Head of caudate nucleus (tissue), 42 donors: ENCODE data around the gene MYF5.
"Not testable (repeated sequence)": the region's sequence is repeated elsewhere in the genome, so short reads cannot be mapped to it uniquely, and the experiment has no call there.

Source experiments
- DNase-seq, 42 donors: peaks; one replicate each; pipeline versions ENCODE4 v3.0.0 to v3.0.0-alpha.2; 2020 to 2021; ENCODE audit warnings: mixed read lengths in 7 of 42
- intact Hi-C: fragments of 100-400 bp; cut with DNase I; formaldehyde crosslinking; loops from one replicate; pipeline ENCODE4 v1.15.0; 2022

Gene MYF5

DNA sequence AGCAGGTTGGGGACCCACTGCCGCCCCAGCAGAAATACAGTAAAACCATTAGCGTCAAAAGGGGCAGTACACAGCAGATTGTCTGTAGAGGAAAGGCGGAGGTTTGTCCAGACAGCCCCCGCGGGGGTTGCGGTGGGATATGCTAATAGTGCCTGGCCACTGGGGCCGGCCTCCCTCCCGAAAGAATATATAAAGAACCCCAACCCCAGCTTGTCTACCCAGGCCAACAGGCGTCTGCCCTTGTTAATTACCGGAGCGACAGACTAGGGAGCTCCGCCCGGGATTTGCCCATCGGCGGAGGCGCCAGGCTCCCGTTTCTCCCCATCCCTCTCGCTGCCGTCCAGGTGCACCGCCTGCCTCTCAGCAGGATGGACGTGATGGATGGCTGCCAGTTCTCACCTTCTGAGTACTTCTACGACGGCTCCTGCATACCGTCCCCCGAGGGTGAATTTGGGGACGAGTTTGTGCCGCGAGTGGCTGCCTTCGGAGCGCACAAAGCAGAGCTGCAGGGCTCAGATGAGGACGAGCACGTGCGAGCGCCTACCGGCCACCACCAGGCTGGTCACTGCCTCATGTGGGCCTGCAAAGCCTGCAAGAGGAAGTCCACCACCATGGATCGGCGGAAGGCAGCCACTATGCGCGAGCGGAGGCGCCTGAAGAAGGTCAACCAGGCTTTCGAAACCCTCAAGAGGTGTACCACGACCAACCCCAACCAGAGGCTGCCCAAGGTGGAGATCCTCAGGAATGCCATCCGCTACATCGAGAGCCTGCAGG is at the start of gene MYF5:
Gene MYF5 (plus strand): TSS at position 217 of the 774 bp plus-strand sequence. CDS start 152 bp downstream, at position 369.
- DNase-seq: no peak
- intact Hi-C loops: no loop called here

DNA sequence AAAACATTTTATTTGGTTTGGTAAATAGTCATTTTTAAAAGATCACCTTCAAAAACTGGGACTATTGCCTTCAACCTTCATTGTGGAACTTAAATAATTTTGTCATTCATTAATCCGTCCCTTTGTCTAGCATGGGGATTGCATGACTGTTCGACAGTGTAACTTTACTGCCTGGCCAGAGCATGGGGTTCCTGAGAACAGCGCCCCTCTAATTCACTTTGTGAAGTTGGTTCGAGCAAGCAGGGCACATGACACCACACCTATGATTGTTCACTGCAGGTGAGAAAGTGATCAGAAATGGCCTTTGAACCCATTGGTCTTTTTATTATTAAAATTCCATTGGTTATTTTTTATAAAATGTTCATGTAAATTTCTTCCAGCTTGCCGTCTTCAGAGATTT is 46.5 kb upstream of the MYF5 start:
- no peak for DNase-seq
- intact Hi-C loops: no loop called here

DNA sequence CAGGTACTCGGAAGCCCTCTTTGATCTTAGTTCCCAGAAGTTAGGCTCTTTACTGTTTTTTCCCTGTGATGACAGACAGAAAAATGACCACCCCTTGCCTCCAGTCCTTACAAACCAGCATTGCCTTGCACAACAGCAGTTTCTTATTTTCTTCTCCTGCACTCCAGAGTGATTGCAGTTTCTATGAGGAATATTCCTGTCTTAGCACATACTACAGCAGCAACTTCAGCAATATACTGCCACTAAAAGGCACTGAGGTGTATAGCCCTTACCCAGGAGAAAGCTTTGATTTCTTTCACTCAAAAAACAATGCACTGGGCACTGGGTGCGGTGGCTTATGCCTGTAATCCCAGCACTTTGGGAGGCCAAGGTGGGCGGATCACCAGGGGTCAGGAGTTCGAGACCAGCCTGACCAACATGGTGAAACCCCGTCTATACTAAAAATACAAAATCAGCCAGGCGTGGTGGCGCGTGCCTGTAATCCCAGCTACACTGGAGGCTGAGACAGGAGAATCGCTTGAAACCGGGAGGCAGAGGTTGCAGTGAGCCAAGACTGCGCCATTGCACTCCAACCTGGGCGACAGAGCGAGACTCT is 40.6 kb upstream of the MYF5 start:
- DNase-seq, intact Hi-C loops: not testable (repeated sequence)

DNA sequence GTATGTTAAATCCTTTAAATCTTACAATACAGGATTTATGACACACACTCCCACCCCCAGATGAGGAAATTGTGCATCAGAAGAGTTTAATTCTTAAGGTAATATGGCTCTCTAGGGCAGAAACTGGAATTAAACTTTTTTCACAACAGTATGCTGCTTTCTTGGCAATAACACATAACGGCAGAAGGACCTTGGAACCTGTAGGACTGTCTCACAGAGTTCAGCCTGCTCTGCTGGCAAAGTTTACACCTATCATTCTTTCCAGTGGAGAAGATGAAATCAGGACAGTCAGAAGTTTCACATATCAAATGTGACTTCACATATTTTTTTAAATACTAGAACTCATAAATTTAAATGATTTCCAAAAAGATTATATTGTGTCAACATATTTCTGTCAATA is 39.9 kb upstream of the MYF5 start:
- no peak for DNase-seq
- intact Hi-C loops: no loop called here

DNA sequence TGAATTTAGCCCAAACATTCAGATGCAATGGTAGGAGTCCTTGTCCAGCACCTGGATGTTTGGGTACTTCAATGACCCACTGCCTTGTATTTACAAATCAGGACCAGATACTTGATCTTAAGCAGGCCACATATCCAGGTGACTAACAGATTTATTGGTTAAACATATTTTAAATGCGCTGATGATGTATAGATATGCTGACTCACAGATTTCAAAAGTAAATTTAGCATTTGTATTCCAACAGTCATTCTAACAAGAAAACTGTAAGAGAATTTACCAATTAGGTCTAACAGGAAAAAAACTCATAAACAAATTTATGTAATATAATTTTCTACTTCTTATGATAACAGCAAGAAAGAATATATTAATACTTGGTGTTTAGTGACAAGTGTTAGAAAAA is 38.7 kb upstream of the MYF5 start:
- no peak for DNase-seq
- intact Hi-C loops: no loop called here

DNA sequence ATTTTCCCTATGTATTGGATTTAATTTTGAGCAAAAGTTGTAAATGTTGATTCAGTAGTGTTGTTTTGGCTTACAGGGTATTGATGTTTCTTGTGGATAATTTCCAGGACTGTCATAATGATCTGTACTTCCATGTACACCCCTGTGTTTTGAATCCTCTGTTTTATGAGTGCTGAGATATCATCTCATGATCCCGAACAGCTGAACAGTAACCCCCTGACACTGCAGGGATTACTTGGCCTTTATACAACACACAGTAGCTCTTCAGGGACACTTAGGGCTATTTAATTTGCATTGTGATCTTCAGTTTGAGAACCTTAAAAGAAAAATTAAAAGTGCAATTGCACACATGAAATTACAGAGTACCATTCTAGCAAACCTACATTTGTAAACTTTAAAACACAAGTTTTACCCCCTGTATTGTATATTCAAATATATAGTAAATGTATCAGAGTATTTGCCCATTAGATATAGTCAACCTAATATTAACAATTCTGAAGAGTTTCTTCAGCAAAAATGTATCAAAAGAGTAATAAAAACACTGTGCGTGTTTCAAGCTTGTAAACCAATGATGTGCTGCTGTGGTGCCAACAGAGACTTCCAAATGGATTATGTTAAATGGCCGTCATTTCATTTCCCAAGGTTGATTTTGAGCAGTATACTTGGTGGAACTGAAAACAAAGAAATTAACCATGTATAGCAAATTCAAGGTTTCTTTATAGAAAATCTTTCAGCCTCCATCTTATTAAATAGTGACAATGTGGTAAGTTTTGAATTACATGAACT is 37.2 kb upstream of the MYF5 start:
- intact Hi-C loops: no loop called here
- no peak for DNase-seq

DNA sequence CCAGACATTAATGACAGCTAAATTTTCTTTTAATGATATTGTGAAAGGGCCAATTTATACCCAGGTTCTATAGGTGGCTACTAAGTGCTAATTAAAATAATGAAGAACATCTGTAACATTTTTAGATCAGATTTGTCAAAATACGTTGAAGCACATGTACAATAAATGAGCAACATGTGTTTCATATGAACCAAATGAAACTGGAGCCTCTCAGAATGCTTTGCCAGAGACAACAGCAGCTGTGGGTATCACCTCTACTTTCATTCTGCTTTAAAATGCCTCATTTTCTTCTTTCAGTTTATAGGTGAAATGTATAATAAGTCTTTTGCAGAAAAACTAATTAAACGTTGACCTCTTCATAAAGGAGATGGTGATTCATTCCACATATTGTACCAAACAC is 35.4 kb upstream of the MYF5 start:
- intact Hi-C loops: no loop called here
- DNase-seq: no peak

DNA sequence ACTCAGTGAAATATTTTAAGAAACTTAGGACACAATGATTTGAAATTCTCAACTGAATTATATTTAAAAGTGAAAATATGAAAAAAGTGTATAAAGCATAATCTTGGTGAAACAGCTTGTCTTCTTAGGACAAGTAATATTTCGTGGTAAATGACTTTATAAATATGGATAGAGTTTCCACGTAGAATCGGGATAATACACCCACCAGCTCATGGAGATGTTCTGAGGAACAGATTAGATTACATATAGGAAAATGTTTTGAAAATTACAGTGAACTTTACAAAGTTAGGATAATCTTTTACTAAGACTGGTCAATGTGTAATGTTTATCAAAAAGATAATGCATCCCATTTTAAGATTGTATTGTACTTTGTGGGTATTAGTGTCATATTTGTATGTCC is 34.9 kb upstream of the MYF5 start:
- intact Hi-C loops: no loop called here
- no peak for DNase-seq

DNA sequence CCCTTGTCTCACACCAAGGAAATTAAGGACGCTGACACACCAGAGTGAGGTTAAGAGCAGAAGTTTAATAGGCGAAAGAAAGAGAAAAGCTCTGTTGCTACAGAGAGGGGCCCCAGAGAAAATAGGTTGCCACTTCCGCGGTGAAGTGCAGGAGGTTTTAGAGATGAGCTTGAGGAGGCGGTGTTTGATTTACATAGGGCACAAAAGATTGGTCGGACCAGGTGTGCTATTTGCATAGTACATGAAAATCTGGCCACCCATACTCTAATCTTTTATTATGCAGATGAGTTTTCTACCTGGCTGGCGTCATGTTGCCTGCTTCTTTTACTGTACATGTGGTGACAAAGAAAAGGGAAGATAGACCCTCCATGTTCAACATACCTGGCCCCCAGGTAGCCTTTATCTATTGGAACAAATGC is 32.6 kb upstream of the MYF5 start:
- no peak for DNase-seq
- intact Hi-C loops: no loop called here

DNA sequence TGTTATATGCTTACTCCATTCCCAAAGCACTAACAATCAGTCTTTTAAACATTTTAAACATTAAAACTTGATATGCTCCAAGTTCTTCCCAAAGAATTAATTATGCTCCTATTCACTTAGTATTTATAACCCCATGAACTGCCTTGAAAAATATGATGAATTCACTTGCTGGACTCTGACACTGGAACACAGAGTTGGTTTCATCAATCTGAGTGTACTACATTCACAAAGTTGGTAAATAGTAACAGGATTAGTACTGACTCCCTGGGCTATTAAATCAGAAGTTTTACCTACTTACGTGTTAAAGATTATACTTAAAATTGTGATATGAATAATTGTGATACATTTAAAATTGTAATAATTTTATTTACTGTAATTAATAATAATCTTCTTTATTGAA is 26.6 kb upstream of the MYF5 start:
- intact Hi-C loops: no loop called here
- no peak for DNase-seq

DNA sequence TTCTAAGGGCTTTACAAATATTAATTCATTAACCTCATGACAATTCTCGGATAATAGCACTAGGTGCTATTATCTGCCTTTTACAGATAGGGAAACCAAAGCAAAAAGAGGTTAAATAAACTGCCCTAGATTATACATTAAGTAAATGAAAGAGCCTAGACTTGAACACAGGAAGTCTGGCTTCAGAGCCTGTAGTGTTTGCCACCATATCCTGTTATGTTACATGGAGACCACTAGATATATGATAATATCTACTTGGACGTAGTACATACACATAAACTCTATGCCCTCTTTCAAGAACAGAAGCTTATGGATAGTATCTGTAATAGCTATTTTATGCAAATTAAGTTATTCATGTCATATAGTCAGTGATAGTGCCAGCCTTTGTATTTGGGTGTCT is 26.2 kb upstream of the MYF5 start:
- intact Hi-C loops: no loop called here
- no peak for DNase-seq

DNA sequence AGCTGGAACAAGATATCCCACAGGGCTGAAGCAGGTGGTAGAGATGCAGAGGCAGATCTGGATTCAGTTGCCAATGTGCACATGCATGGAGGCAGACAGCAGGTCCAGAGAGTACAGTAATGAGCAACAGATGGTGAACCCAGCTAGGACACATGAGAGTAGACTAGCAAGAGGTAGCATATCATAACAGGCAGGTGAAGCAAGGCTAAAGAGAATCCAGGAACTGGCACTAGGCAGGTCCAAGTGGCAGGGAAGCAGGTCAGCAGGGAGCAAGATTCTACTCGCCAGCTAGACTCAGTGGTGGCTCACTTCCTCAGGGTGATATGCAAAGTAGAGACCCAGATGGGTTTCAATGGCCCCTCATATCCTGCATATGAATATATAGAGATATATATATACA is 24.6 kb upstream of the MYF5 start:
- DNase-seq: no peak
- intact Hi-C loops: no loop called here

DNA sequence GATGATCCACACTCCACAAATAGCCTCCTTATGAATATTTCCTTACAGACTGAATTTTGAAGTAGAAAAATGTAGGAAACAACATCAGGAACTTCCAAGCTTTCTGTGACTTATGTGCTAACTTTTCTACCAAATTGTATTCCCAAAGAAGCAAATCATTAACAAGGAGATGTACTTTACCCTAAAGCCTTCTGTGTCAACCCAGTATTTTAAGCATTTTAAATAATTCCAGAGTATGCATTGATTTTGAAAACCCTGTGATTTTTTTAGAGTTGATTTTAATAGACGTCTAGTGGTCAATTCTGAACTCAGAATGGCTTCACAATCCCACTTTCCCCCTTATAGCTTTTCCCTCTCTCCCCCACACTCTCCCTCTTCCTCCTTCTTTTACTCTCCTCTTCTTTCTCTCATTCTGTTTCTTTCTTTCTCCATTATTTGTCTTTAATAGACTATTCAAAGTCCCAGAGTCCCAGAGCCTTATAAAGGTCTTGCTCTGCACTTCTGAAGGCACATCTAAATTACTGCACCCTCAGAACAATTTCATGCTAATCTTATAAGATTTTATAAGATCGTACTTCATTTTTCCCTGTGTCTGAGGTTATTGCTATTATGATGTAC is 19.3 kb upstream of the MYF5 start:
- DNase-seq: no peak
- intact Hi-C loops: no loop called here

DNA sequence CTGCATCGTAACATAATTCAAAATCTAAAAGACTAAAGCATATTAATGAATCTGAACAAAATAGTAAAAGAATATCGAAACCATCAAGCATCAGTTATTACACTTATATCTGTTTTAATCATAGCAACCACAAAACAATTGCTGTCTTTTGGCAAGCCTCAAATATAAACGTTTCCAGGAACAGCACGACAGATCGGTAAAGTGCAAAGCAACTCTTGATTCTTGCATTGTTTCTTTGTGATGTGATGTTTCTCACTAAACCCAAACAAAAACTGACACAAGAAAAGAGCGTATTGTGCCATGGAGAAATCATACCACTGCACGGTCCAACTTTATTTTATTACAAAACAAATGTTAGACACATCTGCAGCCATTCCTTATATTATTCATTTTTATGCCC is 18.5 kb upstream of the MYF5 start:
- DNase-seq: no peak
- intact Hi-C loops: no loop called here

DNA sequence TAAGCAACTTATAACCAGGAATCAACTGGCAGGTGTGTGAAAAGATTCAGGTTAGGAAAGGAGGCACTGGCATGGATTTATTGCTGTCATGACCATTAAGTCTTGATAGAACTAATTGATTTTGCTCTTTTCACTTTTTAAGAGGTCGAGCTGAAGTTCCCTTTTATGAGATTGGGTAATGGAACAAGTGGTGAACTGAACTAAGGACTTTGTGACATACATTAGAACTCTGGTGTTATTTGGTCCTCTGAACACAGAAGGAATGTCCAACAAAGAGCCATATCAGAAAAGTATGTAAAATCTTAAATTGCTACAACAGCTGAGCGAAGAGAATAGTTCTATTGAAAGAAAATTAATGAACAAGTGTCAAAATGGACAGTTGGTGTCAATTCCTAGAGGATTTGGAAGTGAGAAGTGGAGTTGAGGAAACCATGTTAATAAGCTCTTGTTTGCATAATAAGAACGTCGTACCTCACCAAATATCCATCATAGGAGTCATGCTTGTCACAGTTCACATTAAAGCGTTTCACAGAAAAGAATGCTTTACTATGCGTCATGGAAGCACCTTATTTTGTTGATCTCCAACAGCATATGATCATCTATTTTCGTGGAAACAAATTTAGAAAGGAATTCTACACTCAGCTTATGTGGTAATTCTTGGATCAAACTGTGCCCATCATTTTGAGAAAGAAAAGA is 17.7 kb upstream of the MYF5 start:
- no peak for DNase-seq
- intact Hi-C loops: no loop called here

DNA sequence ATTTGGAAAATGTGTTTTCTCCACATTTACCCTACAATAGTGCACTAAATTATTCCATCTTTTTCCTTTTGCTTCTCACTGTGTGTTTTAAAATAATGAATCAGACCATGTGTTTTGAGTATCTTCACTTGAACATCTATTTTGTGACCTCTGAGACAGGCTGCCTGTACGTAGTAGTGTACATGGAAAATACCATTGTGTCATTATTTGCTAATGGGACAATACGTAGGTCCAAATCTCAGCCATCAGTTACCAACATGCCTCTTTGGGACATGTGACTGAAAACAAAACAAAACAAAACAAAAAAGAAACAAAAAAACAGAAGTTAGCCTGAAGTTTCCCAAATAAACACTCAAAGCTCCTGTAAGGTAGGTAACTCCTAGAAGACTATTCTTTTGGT is 16.4 kb upstream of the MYF5 start:
- intact Hi-C loops: no loop called here
- no peak for DNase-seq

DNA sequence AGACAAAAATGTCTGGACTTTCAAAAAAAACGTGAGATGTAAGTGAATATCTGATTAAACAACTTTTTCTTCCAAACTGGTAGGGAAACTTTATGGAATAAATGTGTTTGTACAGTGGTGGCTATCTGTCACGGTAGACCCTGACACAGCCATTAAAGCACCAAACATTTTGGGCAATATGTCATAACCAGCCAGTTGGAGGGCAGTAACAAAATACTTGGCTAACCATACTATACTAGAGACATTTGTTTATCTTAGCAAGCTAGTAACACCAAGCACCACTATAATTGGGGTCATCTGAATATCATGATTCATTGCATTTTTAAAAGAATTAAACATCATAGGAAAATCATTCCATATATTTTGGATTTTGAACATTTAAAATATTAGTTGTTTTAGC is 15.3 kb upstream of the MYF5 start:
- intact Hi-C loops: no loop called here
- DNase-seq: no peak

DNA sequence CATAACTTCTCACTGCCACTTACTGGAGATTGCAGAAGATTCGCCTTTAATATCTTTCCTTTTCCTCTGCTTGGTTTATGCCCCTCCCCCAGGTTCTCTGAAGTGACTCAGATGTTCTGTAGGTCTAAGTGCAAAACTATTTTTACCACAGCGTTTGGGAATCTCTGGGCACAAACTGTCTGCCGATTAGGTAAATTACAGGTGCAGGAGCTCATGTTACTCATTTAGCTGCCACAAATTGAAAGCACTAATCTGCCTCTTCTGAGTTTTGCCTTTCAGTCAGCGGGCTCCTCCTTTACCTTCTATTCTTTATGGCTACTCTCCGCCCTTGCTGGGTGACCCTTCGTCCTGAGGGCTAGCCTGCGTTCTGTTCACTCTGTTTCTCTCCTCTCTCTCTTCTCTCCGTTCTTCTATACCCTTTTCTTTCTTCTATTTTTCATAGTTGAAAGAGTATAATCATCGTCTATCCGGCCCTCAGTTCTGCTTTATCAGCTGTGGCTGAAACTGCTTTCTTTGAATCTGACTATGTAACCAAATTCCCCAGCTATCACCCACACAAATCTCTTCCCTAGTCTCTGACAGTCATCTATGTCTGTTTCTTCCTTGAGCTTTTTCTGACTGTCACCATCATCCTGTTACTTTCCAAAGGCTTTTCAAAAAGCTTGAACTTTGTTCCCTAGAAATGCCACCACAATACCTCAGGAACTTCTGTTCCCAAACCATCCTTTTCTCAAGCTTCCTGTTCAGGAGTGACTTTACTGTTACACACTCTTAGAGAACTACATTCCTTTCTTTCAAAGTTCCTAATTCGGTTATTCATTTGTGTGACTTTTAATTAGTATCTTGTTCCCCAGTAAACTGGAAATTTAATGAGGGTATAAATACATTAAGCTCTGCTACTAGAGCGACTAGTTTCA is 13.6 kb upstream of the MYF5 start:
- intact Hi-C loops: no loop called here
- DNase-seq: peak in 32 of 42 donors; percentile 12 to 84 (median 52)
